8988T (cell line): ENCODE measurements around the gene RDH5.
"Not testable (repeated sequence)": the region's sequence is repeated elsewhere in the genome, so short reads cannot be mapped to it uniquely, and the experiment has no call there.

Experiments
- DNase-seq: peaks from one replicate; pipeline ENCODE4 v3.0.0; 2011

RDH5 gene

GRCh38 chr12:55748230-55748993, 28.2 kb downstream of the RDH5 start:
- no peak for DNase-seq

- no peak for DNase-seq
Measured at GRCh38 chr12:55755246-55755645, 35.1 kb downstream of the RDH5 start.

- no peak for DNase-seq
Measured at GRCh38 chr12:55757701-55758100, 37.5 kb downstream of the RDH5 start.

- not testable (repeated sequence) for DNase-seq
Measured at GRCh38 chr12:55758575-55758974, 38.4 kb downstream of the RDH5 start.

- DNase-seq: no peak
Measured at GRCh38 chr12:55760663-55761062, 40.5 kb downstream of the RDH5 start.

GRCh38 chr12:55762646-55763045, 42.5 kb downstream of the RDH5 start:
- no peak for DNase-seq

- no peak for DNase-seq
Measured at GRCh38 chr12:55765736-55766290, 45.6 kb downstream of the RDH5 start.

GRCh38 chr12:55767156-55767555, 47.0 kb downstream of the RDH5 start:
- no peak for DNase-seq

- no peak for DNase-seq
Measured at GRCh38 chr12:55771736-55772135, 51.5 kb downstream of the RDH5 start.
